Bronchus fibroblast of lung (primary cell): Measurements from ENCODE around the gene UBE2I. TPM values are rescaled to one million over a fixed set of nuclear protein-coding genes. Genes with fewer than 3 reads are reported as not detected.

Source experiments
- total RNA-seq: library from RNA; depleted of rRNA; stranded (reverse); fragments of >200 nt; gene quantifications from 2 replicates; pipeline ENCODE4 v1.2.3, GENCODE V29; 2015

Gene UBE2I
- 71.1 and 91.0 TPM in 2 replicates for total RNA-seq

DNA sequence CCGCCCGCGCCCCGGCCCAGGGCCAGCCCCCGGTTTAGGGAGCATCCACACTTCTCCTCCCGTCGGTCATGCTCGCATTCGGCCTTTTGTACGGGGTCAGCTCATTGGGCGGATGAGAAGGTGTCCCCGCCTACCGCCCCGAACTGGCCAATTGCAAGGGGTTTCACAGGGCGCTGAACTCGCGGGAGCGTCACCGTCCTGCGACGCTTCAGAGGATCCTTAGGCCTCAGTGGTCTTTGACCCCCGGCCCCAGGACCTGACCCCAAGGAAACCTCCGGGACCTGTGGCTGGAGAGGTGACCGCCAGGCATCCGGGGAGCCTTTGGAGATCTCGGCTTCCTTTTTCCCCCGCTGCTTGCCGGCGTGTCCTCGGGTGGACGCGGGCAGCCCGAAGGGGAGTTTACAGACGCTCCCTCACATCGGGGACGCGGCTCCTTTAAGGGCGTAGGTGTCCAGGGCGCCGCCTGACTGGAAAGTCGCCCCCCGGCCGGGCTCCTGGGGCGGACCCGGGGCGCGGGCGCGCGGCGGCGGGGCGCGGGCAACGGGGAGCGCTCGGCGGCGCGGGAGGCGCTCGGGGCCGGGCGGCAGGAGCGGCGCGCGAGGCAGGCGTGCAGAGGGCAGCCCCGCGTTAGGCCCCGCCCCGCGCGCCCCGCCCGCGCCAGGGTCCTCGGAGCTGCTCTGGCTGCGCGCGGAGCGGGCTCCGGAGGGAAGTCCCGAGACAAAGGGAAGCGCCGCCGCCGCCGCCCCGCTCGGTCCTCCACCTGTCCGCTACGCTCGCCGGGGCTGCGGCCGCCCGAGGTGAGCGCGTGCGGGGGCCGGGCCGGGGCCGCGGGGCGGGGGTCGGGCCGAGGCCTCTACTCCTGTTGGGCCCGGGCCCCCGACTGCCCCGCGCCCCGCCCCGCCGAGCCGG is at the start of gene UBE2I:
Gene UBE2I, plus strand, starts transcription at position 660 of the 909 bp plus-strand sequence. CDS start 4,395 bp downstream, outside the sequence.

DNA sequence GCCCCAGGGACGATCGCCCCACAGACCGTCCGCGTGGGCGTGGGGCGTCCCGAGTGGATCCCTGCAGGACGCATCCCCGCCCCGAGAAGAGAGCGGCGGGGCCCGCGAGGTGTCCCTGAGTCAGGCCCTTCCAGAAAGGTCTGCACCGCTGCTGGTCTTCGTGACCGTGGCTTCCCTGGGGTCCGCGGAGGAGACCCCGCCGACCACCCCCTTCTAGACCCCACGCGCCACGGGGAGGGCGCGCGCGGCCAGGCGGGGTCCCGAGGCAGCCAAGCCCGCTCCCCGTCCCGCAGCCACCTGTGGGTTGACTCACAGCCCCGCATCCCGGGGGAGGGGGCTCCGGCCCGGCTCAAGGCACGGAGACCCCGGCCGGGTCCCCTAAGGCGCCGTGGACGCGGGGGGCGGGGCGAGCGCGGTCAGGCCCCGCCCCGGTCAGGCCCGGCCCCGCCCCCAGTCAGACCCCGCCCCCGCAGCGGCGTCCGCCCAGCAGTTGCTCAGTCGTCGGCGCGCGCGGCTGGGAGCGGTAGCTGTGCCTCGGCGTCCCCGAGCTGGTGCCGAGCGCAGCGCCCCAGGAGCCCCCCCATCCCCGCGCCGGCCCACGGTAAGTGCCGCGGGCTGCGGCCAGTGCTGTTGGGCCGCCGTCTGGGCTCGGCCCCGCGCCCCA is 23.8 kb downstream of the UBE2I start, which contains the start of gene BAIAP3:
Gene BAIAP3, plus strand, starts transcription at position 497 of the 664 bp plus-strand sequence. CDS start 4,905 bp downstream, outside the sequence.

DNA sequence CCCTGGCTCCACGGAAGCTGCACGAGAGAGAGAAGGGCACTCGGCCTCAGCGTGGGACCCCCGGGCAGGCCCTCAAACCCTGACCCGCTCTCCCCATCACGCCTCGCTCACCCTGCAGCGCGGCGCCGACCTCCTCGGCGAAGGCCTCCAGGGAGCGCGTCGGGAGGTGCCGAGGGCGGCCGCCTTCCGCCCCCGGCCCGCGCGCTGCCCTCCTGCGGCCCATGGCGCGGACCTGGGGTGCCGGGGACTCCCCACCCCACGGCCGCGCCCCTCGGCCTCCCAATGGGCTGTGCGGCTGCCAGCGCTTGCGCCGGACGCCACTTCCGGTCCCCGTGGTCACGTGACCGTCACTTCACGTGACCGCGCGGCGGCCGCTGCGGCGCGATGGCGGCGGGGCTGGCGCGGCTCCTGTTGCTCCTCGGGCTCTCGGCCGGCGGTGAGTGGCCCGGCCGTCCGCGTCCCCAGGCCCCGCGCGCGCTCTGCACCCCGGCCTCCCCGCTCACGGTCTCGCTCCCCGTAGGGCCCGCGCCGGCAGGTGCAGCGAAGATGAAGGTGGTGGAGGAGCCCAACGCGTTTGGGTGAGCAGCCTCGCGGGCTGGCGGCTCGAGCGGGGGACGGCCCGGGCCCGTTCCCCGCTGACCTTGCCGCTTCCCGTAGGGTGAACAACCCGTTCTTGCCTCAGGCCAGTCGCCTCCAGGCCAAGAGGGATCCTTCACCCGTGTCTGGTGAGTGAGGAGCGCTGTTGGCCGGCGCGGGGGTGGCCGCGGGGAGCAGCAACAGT is 42.3 kb downstream of the UBE2I start, which contains the start of the genes GNPTG and TSR3:
Gene GNPTG, plus strand, starts transcription at position 350 of the 781 bp plus-strand sequence. Its CDS starts 35 bp downstream, at position 385.
Gene TSR3, minus strand, starts transcription at position 297 of the 781 bp plus-strand sequence. Its CDS starts 74 bp downstream, at position 223.

Other genes with a start within 250 kb of the UBE2I start
- gene SSTR5, start 236.9 kb upstream of the UBE2I start, total RNA-seq, result not detected in 2 replicates
- gene C1QTNF8, start 213.4 kb upstream of the UBE2I start, total RNA-seq, result not detected in 2 replicates
- gene CACNA1H, start 156.5 kb upstream of the UBE2I start, total RNA-seq, result 0.34 and 0.59 TPM in 2 replicates
- gene TPSG1, start 84.4 kb upstream of the UBE2I start, total RNA-seq, result not detected in 2 replicates
- not detected in 2 replicates for gene TPSB2, start 79.5 kb upstream of the UBE2I start, total RNA-seq
- not detected in 2 replicates for gene TPSAB1, start 68.9 kb upstream of the UBE2I start, total RNA-seq
- not detected in 2 replicates for gene TPSD1, start 53.6 kb upstream of the UBE2I start, total RNA-seq
- gene BAIAP3, start 24.0 kb downstream of the UBE2I start, total RNA-seq, result 0.50 and 0.74 TPM in 2 replicates
- gene TSR3, start 42.2 kb downstream of the UBE2I start, total RNA-seq, result 105 and 117 TPM in 2 replicates
- gene GNPTG, start 42.3 kb downstream of the UBE2I start, total RNA-seq, result 36.0 and 37.5 TPM in 2 replicates
- 4.0 and 4.3 TPM in 2 replicates for gene UNKL, start 105.1 kb downstream of the UBE2I start, total RNA-seq
- 17.4 and 22.2 TPM in 2 replicates for gene UQCC4, start 111.1 kb downstream of the UBE2I start, total RNA-seq
- gene PERCC1, start 121.4 kb downstream of the UBE2I start, total RNA-seq, result not detected in 2 replicates
- under 0.01 TPM in 1 of 2 replicates, not detected in the other for gene CCDC154, start 134.9 kb downstream of the UBE2I start, total RNA-seq
- gene CLCN7, start 165.4 kb downstream of the UBE2I start, total RNA-seq, result 35.7 and 42.4 TPM in 2 replicates
- 0.15 and 0.17 TPM in 2 replicates for gene PTX4, start 179.3 kb downstream of the UBE2I start, total RNA-seq
- 23.0 and 28.1 TPM in 2 replicates for gene TELO2, start 183.7 kb downstream of the UBE2I start, total RNA-seq
- gene TMEM204, start 224.0 kb downstream of the UBE2I start, total RNA-seq, result 12.9 and 13.6 TPM in 2 replicates